Peyer's patch (tissue), 4 donors: ENCODE data around the gene BMP6. TPM values are rescaled to one million over a fixed set of nuclear protein-coding genes. Genes with fewer than 3 reads are reported as not detected.

Source experiments
- DNase-seq, 3 donors: peaks; one replicate each; pipeline ENCODE4 v3.0.0-alpha.2; 2017 to 2019
- H3K27ac ChIP-seq, 4 donors: fragments of 200-600 bp; sonication (generic); one replicate each; pipeline ENCODE4 v1.5.1; 2016 to 2019
- H3K27me3 ChIP-seq, 2 donors: fragments of 200-600 bp; sonication (generic); one replicate each; pipeline ENCODE4 v1.5.1; 2019
- H3K36me3 ChIP-seq, 3 donors: fragments of 200-600 bp; sonication (generic); one replicate each; pipeline ENCODE4 v1.5.1; 2016 to 2019
- H3K4me1 ChIP-seq, 4 donors: fragments of 200-600 bp; sonication (generic); one replicate each; pipeline ENCODE4 v1.5.1; 2016 to 2019
- H3K4me3 ChIP-seq, 4 donors: fragments of 200-600 bp; sonication (generic); 1 replicate in 3 of 4; 2 replicates in 1 of 4; pipeline ENCODE4 v1.5.1; 2016 to 2019; ENCODE audit warnings: mild to moderate bottlenecking in 1 of 4
- H3K9me3 ChIP-seq, 4 donors: fragments of 200-600 bp; sonication (generic); one replicate each; pipeline ENCODE4 v1.5.1; 2016 to 2019; ENCODE audit warnings: mild to moderate bottlenecking in 1 of 4
- POLR2A ChIP-seq, 2 donors: fragments of 450-650 bp; IDR thresholded peaks; one replicate each; pipeline ENCODE4 v1.5.1; 2017; ENCODE audit warnings: antibody characterized with exemption in 2 of 2, mild to moderate bottlenecking in 2 of 2, moderate library complexity in 2 of 2
- total RNA-seq, 4 donors: library from RNA; depleted of rRNA; stranded (reverse); fragments of >200 nt; gene quantifications; one replicate each; pipeline ENCODE4 v1.1.0, GENCODE V29; 2016
- TF ChIP-seq, protein P1 (sequence below), 6 experiments: fragments of 450-650 bp in 4 of 6; fragments of 200-600 bp in 2 of 6; sonication (generic) in 1 of 6; IDR thresholded peaks; one replicate each; pipeline ENCODE4 v1.5.1; 2017 to 2019; ENCODE audit warnings: antibody characterized with exemption in 6 of 6, mild to moderate bottlenecking in 3 of 6, moderate library complexity in 1 of 6

The BMP6 gene
- total RNA-seq, 4 donors from 2014 or later = 0.88 to 3.6 (median 2.2) TPM

DNA sequence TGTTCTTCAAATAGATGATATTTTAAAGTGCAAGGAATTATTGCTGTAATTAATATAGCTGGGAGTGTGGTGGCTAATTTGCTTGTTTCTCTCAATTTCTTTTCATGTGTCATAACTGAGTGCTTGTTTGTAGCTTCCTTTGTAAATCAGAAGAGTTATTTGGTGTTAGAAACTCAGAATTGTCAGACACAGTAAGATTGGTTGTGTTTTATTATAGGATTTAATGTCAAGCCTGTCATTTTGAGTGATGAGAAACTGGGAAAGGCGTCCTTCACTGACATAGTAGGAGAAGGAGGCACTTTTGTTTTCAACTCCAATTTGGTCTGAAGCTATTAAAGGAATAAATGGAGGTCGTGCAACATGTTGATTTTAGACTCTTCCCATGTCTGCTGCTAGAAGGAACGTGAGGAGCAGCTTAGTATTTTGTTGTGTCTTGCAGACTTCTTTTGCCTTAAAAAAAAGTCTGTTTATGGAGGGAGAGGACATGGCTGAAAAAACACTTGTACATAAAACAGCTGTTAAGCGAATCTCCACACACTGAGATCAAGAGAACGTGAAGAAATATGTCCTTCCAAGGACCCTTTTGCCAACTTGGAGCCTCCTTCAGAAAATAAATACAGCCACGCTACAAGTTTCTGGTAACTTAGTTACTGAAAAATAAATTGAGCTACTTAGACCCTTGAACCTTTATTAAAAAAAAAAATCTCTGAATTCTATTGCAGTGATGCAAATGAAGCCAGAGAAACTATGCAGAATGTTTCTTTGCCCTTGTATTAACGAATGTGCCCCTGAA lies 59.5 kb downstream of the BMP6 start:
- no peak for TF ChIP-seq POLR2A (IDR thresholded peaks at IDR 0.05)
- TF ChIP-seq, protein P1, sequence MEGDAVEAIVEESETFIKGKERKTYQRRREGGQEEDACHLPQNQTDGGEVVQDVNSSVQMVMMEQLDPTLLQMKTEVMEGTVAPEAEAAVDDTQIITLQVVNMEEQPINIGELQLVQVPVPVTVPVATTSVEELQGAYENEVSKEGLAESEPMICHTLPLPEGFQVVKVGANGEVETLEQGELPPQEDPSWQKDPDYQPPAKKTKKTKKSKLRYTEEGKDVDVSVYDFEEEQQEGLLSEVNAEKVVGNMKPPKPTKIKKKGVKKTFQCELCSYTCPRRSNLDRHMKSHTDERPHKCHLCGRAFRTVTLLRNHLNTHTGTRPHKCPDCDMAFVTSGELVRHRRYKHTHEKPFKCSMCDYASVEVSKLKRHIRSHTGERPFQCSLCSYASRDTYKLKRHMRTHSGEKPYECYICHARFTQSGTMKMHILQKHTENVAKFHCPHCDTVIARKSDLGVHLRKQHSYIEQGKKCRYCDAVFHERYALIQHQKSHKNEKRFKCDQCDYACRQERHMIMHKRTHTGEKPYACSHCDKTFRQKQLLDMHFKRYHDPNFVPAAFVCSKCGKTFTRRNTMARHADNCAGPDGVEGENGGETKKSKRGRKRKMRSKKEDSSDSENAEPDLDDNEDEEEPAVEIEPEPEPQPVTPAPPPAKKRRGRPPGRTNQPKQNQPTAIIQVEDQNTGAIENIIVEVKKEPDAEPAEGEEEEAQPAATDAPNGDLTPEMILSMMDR (IDR thresholded peaks at IDR 0.05) = no peak
- H3K4me1 ChIP-seq = peaks cover 0 to 5% (median 0%) of the 10 kb centered on the region in 4 donors
- no peak overlapping the region for H3K4me3 ChIP-seq
- H3K9me3 ChIP-seq = no peaks in the 10 kb centered on the region
- no peaks in the 10 kb centered on the region for H3K27me3 ChIP-seq
- no peak for DNase-seq
- H3K36me3 ChIP-seq = no peaks in the 10 kb centered on the region
- peak overlapping the region in 2 of 4 donors; percentile 42 to 77 for H3K27ac ChIP-seq

DNA sequence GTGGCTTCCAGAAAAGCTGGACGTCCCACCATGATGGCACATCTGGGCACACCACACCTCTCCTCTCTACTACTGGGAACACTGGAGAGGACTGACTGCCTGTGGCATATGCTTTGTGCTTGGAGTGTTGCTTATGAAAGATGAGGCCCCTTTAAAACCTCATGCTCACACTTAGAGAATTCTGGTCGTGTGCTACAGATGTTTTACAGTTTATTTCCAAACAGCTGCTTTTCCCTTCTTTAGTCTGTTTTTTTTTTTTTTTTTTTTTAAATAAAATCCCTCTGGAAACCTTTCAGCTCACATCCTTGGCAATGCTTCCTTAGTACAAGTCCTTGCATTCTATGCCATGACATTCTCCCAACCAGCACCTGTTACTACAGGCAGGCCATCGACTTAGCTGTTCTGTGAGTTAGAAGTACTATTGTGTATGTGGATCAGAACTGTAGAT lies 60.3 kb downstream of the BMP6 start:
- H3K36me3 ChIP-seq = no peaks in the 10 kb centered on the region
- H3K27ac ChIP-seq = peak overlapping the region in 2 of 4 donors; percentile 42 to 77
- TF ChIP-seq POLR2A (IDR thresholded peaks at IDR 0.05) = no peak
- TF ChIP-seq, protein P1 (IDR thresholded peaks at IDR 0.05) = no peak
- no peak for DNase-seq
- H3K27me3 ChIP-seq = no peaks in the 10 kb centered on the region
- H3K9me3 ChIP-seq = no peaks in the 10 kb centered on the region
- H3K4me1 ChIP-seq = peaks cover 0 to 5% (median 0%) of the 10 kb centered on the region in 4 donors
- H3K4me3 ChIP-seq = no peak overlapping the region

DNA sequence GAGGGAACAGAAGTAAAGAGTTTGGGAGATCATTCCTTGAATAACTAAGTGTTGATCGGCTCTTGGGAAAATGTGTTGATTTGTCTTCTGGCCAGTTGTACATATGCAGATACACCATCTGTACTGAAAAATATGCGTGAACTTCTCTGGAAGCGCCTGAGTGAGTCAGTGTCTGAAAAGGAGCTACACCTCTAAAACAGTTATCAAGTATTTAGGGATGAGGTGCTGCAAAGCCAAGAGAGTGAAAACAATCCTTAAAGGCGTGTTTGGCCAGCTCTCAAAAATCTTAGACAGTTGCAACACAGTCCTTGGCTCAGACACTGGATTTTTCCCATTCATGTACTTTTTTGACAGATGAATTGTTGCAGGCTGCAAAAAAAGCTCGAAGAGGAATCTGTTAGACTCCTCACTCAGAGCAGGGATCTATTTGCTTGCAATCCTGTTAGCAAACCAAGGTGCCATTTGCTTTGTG lies 61.3 kb downstream of the BMP6 start:
- Histone ChIP-seq H3K27me3 (no peaks in the 10 kb centered on the region), H3K27ac (peak overlapping the region in 1 of 4 donors; percentile 77), H3K9me3 (no peaks in the 10 kb centered on the region), H3K36me3 (no peaks in the 10 kb centered on the region), H3K4me3 (no peak overlapping the region), H3K4me1 (peaks cover 0 to 5% (median 0%) of the 10 kb centered on the region in 4 donors)
- DNase-seq = no peak
- TF ChIP-seq, protein P1 (IDR thresholded peaks at IDR 0.05) = no peak
- no peak for TF ChIP-seq POLR2A (IDR thresholded peaks at IDR 0.05)

DNA sequence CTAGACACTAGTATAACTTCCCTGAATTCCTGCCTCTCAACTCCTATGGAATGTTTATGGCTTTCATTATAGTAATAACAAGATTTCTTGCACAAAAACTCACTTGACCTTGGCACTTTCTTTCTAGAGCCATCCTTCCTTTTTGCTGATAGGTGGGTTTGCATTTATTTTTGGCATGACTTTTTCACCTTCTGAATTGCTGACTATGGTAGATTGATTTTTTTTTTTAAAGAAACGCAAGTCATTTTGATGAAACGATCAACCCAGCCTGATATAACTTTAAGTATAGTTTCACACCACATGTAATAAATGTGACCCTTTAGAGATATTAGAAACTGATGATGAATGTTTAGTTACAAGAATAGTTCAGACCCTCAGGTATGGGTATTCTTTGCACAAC lies 61.8 kb downstream of the BMP6 start:
- H3K27ac ChIP-seq = no peak overlapping the region
- no peaks in the 10 kb centered on the region for H3K27me3 ChIP-seq
- no peak for DNase-seq
- no peaks in the 10 kb centered on the region for H3K36me3 ChIP-seq
- TF ChIP-seq, protein P1 (IDR thresholded peaks at IDR 0.05) = no peak
- no peak for TF ChIP-seq POLR2A (IDR thresholded peaks at IDR 0.05)
- H3K4me3 ChIP-seq = no peak overlapping the region
- no peaks in the 10 kb centered on the region for H3K9me3 ChIP-seq
- H3K4me1 ChIP-seq = peaks cover 0 to 5% (median 0%) of the 10 kb centered on the region in 4 donors

DNA sequence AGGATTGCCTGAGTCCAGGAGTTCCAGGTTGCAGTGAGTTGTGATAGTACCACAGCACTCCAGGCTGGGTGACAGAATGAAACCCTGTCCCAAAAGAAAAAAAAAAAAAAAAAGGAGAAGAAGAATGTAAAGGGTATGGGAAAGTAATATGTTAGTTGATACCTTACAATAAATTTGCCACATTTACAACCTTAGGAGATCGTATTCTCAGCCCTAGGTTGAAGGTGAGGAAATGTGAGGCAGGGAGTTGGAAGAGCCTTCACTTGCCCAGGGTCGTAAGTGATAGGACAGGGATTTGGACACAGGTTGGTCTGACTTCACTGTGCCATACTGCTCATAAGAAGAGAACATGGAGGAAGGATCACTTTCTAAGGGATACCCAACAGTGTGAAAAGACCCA lies 68.6 kb downstream of the BMP6 start:
- no peak overlapping the region for H3K27ac ChIP-seq
- no peak for DNase-seq
- no peaks in the 10 kb centered on the region for H3K9me3 ChIP-seq
- H3K4me1 ChIP-seq = no peaks in the 10 kb centered on the region
- TF ChIP-seq, protein P1 (IDR thresholded peaks at IDR 0.05) = no peak
- TF ChIP-seq POLR2A (IDR thresholded peaks at IDR 0.05) = no peak
- no peaks in the 10 kb centered on the region for H3K36me3 ChIP-seq
- H3K27me3 ChIP-seq = no peaks in the 10 kb centered on the region
- no peak overlapping the region for H3K4me3 ChIP-seq
